GM23338 (cell line): ENCODE measurements around the gene ARAF. TPM values are rescaled to one million over a fixed set of nuclear protein-coding genes. Genes with fewer than 3 reads are reported as not detected.

Experiments used
- ATAC-seq: fragments of 200-7000 bp; cut with Tn5 transposase; 3 replicates; pipeline ENCODE4 v1.9.1; 2020
- DNase-seq: peaks from one replicate; pipeline ENCODE4 v3.0.0-alpha.2; 2015; ENCODE audit warnings: low spot score
- H2AFZ ChIP-seq: fragments of 200-600 bp; sonication (generic); 2 replicates; pipeline ENCODE4 v1.8.0; 2016; ENCODE audit warnings: antibody characterized with exemption, mild to moderate bottlenecking, moderate library complexity
- H3F3A ChIP-seq: fragments of 200-600 bp; sonication (generic); replicated peaks from 2 replicates; pipeline ENCODE4 v1.8.0; 2017; ENCODE audit warnings: antibody characterized with exemption, mixed run types, low read depth
- H3K27ac ChIP-seq: fragments of 200-600 bp; sonication (generic); 2 replicates; pipeline ENCODE4 v1.6.1; 2016; ENCODE audit warnings: low read depth
- H3K27me3 ChIP-seq: fragments of 200-600 bp; sonication (generic); 2 replicates; pipeline ENCODE4 v1.8.0; 2016; ENCODE audit warnings: mild to moderate bottlenecking, mixed run types, moderate library complexity; ENCODE audit not compliant: insufficient read depth
- H3K36me3 ChIP-seq: fragments of 200-600 bp; sonication (generic); 2 replicates; pipeline ENCODE4 v1.8.0; 2016; ENCODE audit warnings: mild to moderate bottlenecking; ENCODE audit not compliant: insufficient read depth
- H3K4me1 ChIP-seq: fragments of 200-600 bp; sonication (generic); 2 replicates; pipeline ENCODE4 v1.8.0; 2016; ENCODE audit warnings: mild to moderate bottlenecking, moderate library complexity; ENCODE audit not compliant: insufficient read depth
- H3K4me2 ChIP-seq: fragments of 200-600 bp; sonication (generic); 2 replicates; pipeline ENCODE4 v1.7.1; 2017; ENCODE audit warnings: mixed run types
- H3K4me3 ChIP-seq: fragments of 200-600 bp; sonication (generic); 2 replicates; pipeline ENCODE4 v1.6.1; 2016; ENCODE audit warnings: mixed run types
- H3K79me2 ChIP-seq: fragments of 200-600 bp; sonication (generic); replicated peaks from 2 replicates; pipeline ENCODE4 v1.8.0; 2017; ENCODE audit warnings: mild to moderate bottlenecking; ENCODE audit not compliant: insufficient read depth
- H3K9me2 ChIP-seq: fragments of 200-600 bp; sonication (generic); 2 replicates; pipeline ENCODE4 v1.8.0; 2017; ENCODE audit not compliant: insufficient read depth
- H4K20me1 ChIP-seq: fragments of 200-600 bp; sonication (generic); replicated peaks from 2 replicates; pipeline ENCODE4 v1.8.0; 2017; ENCODE audit warnings: mild to moderate bottlenecking; ENCODE audit not compliant: insufficient read depth
- H3K27ac Mint-ChIP-seq: 2 replicates; pipeline ENCODE4 v1.8.0; 2020; ENCODE audit warnings: inconsistent platforms, mild to moderate bottlenecking, moderate library complexity, mixed read lengths
- H3K27me3 Mint-ChIP-seq: 3 replicates; pipeline ENCODE4 v1.8.0; 2022; ENCODE audit warnings: low read depth, mild to moderate bottlenecking, moderate library complexity, mixed read lengths, inconsistent platforms; ENCODE audit not compliant: insufficient read depth, poor library complexity
- H3K36me3 Mint-ChIP-seq: 3 replicates; pipeline ENCODE4 v1.8.0; 2021; ENCODE audit warnings: low read depth, mild to moderate bottlenecking, inconsistent platforms, moderate library complexity, mixed read lengths
- H3K4me1 Mint-ChIP-seq: 3 replicates; pipeline ENCODE4 v1.8.0; 2020; ENCODE audit warnings: mild to moderate bottlenecking, inconsistent platforms, mixed read lengths
- H3K4me3 Mint-ChIP-seq: 3 replicates; pipeline ENCODE4 v1.8.0; 2021; ENCODE audit warnings: moderate library complexity, mild to moderate bottlenecking, inconsistent platforms, mixed read lengths
- H3K9me3 Mint-ChIP-seq: 3 replicates; pipeline ENCODE4 v1.8.0; 2020; ENCODE audit warnings: moderate library complexity, mild to moderate bottlenecking, inconsistent platforms, mixed read lengths
- CREB1 ChIP-seq: fragments of 250-450 bp; sonication (Bioruptor Pico); IDR thresholded peaks from 2 replicates; pipeline ENCODE4 v1.5.0; 2020; ENCODE audit warnings: low read depth, mild to moderate bottlenecking, moderate library complexity
- EZH2 ChIP-seq: fragments of 200-600 bp; sonication (generic); IDR thresholded peaks from one replicate; pipeline ENCODE4 v1.8.0; 2017; ENCODE audit warnings: antibody characterized with exemption, mild to moderate bottlenecking, low read depth; ENCODE audit not compliant: unreplicated experiment
- EZH2phosphoT487 ChIP-seq: fragments of 200-600 bp; sonication (generic); IDR thresholded peaks from one replicate; pipeline ENCODE4 v1.8.1; 2018; ENCODE audit warnings: antibody characterized with exemption; ENCODE audit not compliant: unreplicated experiment
- JUNB ChIP-seq: IDR thresholded peaks from one replicate; pipeline ENCODE4 v1.6.1; 2016; ENCODE audit warnings: antibody characterized with exemption; ENCODE audit not compliant: unreplicated experiment
- NANOG ChIP-seq: IDR thresholded peaks from 2 replicates; pipeline ENCODE4 v1.6.1; 2016; ENCODE audit warnings: antibody characterized with exemption, borderline replicate concordance
- POLR2AphosphoS5 ChIP-seq: IDR thresholded peaks from 2 replicates; pipeline ENCODE4 v1.6.1; 2016; ENCODE audit warnings: antibody characterized with exemption, low read depth
- STAT1 ChIP-seq: IDR thresholded peaks from one replicate; pipeline ENCODE4 v1.6.1; 2016; ENCODE audit warnings: antibody characterized with exemption; ENCODE audit not compliant: unreplicated experiment
- ZNF114 ChIP-seq: fragments of 250-450 bp; sonication (Bioruptor Pico); IDR thresholded peaks from 2 replicates; pipeline ENCODE4 v1.5.0; 2020; ENCODE audit warnings: mild to moderate bottlenecking, moderate library complexity
- ZNF331 ChIP-seq: fragments of 250-450 bp; sonication (Bioruptor Pico); IDR thresholded peaks from 2 replicates; pipeline ENCODE4 v1.5.0; 2020; ENCODE audit warnings: low read depth, mild to moderate bottlenecking, moderate library complexity
- polyA plus RNA-seq: library from polyadenylated mRNA; unstranded; fragments of >200 nt; fragmentation: Nextera tagmentation; extraction: Ambion mirVana; gene quantifications from 2 replicates; pipeline ENCODE4 v1.2.1, GENCODE V29; 2016
- total RNA-seq: library from RNA; depleted of rRNA; stranded (reverse); fragments of >200 nt; shearing (Covaris generic); gene quantifications from 2 replicates; pipeline ENCODE4 v1.2.3, GENCODE V29; 2014
- TF ChIP-seq, protein P1 (sequence below): IDR thresholded peaks from 2 replicates; pipeline ENCODE4 v1.6.1; 2016; ENCODE audit warnings: antibody characterized with exemption
- TF ChIP-seq, protein P2 (sequence below), 2 experiments: fragments of 200-600 bp in 1 of 2; sonication (generic) in 1 of 2; conservative IDR thresholded peaks; 2 replicates each; pipeline versions ENCODE4 v1.5.1 to v1.6.1; 2016 to 2017; ENCODE audit warnings: antibody characterized with exemption in 2 of 2, low read depth in 2 of 2, mild to moderate bottlenecking in 2 of 2, moderate library complexity in 1 of 2
- TF ChIP-seq, protein P3 (sequence below): IDR thresholded peaks from one replicate; pipeline ENCODE4 v1.6.1; 2018; ENCODE audit warnings: antibody characterized with exemption; ENCODE audit not compliant: unreplicated experiment

ARAF gene
- total and polyA plus RNA-seq, 2 experiments from 2014 or later, result 28.2 to 43.9 TPM

DNA sequence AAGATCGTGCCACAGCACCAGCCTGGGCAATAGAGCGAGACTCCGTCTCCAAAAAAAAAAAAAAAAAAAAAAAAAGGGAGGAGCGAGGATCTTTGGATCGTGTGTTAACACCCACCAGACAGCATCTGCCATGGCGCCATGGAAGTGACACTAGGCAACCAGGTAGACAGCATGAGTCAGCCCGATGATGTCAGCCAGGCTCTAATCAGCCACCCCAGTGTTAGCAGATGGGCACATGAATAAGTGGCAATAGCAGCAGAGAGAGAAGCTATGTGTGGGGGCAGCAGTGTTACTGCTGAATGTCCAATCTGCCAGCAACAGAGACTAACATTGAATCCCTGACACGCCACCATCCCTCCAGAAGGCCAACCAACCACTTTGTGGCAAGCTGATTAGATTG lies 52.1 kb downstream of the ARAF start (continued):
- TF ChIP-seq JUNB (no peak), ZNF331 (CRISPR knock-in tag) (no peak), EZH2phosphoT487 (no peak), ZNF114 (CRISPR knock-in tag) (no peak), EZH2 (no peak)
- TF ChIP-seq, protein P1, sequence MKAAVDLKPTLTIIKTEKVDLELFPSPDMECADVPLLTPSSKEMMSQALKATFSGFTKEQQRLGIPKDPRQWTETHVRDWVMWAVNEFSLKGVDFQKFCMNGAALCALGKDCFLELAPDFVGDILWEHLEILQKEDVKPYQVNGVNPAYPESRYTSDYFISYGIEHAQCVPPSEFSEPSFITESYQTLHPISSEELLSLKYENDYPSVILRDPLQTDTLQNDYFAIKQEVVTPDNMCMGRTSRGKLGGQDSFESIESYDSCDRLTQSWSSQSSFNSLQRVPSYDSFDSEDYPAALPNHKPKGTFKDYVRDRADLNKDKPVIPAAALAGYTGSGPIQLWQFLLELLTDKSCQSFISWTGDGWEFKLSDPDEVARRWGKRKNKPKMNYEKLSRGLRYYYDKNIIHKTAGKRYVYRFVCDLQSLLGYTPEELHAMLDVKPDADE, result no peak
- TF ChIP-seq, protein P2, sequence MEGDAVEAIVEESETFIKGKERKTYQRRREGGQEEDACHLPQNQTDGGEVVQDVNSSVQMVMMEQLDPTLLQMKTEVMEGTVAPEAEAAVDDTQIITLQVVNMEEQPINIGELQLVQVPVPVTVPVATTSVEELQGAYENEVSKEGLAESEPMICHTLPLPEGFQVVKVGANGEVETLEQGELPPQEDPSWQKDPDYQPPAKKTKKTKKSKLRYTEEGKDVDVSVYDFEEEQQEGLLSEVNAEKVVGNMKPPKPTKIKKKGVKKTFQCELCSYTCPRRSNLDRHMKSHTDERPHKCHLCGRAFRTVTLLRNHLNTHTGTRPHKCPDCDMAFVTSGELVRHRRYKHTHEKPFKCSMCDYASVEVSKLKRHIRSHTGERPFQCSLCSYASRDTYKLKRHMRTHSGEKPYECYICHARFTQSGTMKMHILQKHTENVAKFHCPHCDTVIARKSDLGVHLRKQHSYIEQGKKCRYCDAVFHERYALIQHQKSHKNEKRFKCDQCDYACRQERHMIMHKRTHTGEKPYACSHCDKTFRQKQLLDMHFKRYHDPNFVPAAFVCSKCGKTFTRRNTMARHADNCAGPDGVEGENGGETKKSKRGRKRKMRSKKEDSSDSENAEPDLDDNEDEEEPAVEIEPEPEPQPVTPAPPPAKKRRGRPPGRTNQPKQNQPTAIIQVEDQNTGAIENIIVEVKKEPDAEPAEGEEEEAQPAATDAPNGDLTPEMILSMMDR (conservative IDR thresholded peaks at IDR 0.05; ENCODE audit: low read depth in 2 of 2), result no peak

GRCh38 chrX:47614618-47615017 lies 53.6 kb downstream of the ARAF start:
- peaks cover 7% of the 10 kb centered on the region; the same call in 2 of the 3 replicates for H3K4me1 Mint-ChIP-seq
- Histone ChIP-seq H3K79me2 (no peaks in the 10 kb centered on the region), H3F3A (no peaks in the 10 kb centered on the region), H3K4me2 (no peak overlapping the region), H4K20me1 (no peaks in the 10 kb centered on the region), H3K4me3 (no peak overlapping the region), H3K36me3 (no peaks in the 10 kb centered on the region), H3K27me3 (no peaks in the 10 kb centered on the region), H3K9me2 (no peaks in the 10 kb centered on the region), H2AFZ (no peak overlapping the region), H3K27ac (no peak overlapping the region), H3K4me1 (no peaks in the 10 kb centered on the region)
- no peak for DNase-seq
- no peaks in the 10 kb centered on the region for H3K9me3 Mint-ChIP-seq
- peaks cover 8% of the 10 kb centered on the region; the same call in 1 of the 3 replicates for H3K36me3 Mint-ChIP-seq
- H3K27me3 Mint-ChIP-seq, result peaks cover 3% of the 10 kb centered on the region
- no peak overlapping the region for H3K27ac Mint-ChIP-seq
- H3K4me3 Mint-ChIP-seq, result no peak overlapping the region
- no peak for ATAC-seq
- TF ChIP-seq STAT1 (no peak), CREB1 (no peak), JUNB (no peak), EZH2phosphoT487 (no peak), NANOG (no peak), ZNF331 (CRISPR knock-in tag) (no peak), EZH2 (no peak), ZNF114 (CRISPR knock-in tag) (no peak), POLR2AphosphoS5 (no peak)
- TF ChIP-seq, protein P2 (conservative IDR thresholded peaks at IDR 0.05; ENCODE audit: low read depth in 2 of 2), result no peak
- TF ChIP-seq, protein P3, sequence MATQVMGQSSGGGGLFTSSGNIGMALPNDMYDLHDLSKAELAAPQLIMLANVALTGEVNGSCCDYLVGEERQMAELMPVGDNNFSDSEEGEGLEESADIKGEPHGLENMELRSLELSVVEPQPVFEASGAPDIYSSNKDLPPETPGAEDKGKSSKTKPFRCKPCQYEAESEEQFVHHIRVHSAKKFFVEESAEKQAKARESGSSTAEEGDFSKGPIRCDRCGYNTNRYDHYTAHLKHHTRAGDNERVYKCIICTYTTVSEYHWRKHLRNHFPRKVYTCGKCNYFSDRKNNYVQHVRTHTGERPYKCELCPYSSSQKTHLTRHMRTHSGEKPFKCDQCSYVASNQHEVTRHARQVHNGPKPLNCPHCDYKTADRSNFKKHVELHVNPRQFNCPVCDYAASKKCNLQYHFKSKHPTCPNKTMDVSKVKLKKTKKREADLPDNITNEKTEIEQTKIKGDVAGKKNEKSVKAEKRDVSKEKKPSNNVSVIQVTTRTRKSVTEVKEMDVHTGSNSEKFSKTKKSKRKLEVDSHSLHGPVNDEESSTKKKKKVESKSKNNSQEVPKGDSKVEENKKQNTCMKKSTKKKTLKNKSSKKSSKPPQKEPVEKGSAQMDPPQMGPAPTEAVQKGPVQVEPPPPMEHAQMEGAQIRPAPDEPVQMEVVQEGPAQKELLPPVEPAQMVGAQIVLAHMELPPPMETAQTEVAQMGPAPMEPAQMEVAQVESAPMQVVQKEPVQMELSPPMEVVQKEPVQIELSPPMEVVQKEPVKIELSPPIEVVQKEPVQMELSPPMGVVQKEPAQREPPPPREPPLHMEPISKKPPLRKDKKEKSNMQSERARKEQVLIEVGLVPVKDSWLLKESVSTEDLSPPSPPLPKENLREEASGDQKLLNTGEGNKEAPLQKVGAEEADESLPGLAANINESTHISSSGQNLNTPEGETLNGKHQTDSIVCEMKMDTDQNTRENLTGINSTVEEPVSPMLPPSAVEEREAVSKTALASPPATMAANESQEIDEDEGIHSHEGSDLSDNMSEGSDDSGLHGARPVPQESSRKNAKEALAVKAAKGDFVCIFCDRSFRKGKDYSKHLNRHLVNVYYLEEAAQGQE, result no peak
